Ovary (tissue), 3 donors: ENCODE data around the gene DYNLT2.

Experiments used
- EP300 ChIP-seq: sonication (generic); formaldehyde crosslinking; IDR thresholded peaks from one replicate; pipeline ENCODE4 v1.6.1; 2017; ENCODE audit warnings: antibody characterized with exemption
- POLR2A ChIP-seq: fragments of 450-650 bp; IDR thresholded peaks from one replicate; pipeline ENCODE4 v1.6.1; 2017; ENCODE audit warnings: antibody characterized with exemption, mild to moderate bottlenecking, moderate library complexity
- TF ChIP-seq, protein P1 (sequence below), 3 donors: fragments of 450-650 bp in 2 of 3; fragments of 200-600 bp in 1 of 3; IDR thresholded peaks; one replicate each; pipeline versions ENCODE4 v1.5.1 to v1.8.0; 2016 to 2022; ENCODE audit warnings: antibody characterized with exemption in 3 of 3, mild to moderate bottlenecking in 1 of 3
- donor health status: DM: no; HTN: no; CAD: no.

DNA sequence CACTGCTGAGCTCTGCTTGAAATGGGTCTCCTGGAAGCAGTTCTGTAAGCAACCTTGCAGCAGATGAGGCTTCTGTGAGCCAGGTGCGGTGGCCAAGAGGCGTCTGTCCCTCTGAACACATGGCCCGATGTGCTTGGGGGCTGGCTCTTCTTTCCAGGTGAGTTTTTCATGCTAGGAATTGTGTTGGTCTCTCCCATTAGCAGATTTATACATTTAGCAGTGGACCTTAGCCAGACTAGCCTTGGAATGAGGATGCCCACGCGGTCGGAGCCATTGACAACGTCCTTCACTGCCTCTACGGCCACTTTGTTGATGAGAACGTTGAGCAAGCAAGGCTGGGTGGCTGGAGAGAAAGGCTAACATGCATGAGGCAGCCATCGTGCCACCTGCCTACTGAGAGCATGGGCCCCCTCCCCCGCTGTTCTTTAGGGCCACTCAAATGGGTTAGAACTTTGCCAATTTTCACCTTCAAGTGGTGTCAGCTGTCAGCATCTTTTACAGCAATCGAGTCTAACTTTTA is 33.5 kb upstream of the DYNLT2 start:
- TF ChIP-seq, protein P1, sequence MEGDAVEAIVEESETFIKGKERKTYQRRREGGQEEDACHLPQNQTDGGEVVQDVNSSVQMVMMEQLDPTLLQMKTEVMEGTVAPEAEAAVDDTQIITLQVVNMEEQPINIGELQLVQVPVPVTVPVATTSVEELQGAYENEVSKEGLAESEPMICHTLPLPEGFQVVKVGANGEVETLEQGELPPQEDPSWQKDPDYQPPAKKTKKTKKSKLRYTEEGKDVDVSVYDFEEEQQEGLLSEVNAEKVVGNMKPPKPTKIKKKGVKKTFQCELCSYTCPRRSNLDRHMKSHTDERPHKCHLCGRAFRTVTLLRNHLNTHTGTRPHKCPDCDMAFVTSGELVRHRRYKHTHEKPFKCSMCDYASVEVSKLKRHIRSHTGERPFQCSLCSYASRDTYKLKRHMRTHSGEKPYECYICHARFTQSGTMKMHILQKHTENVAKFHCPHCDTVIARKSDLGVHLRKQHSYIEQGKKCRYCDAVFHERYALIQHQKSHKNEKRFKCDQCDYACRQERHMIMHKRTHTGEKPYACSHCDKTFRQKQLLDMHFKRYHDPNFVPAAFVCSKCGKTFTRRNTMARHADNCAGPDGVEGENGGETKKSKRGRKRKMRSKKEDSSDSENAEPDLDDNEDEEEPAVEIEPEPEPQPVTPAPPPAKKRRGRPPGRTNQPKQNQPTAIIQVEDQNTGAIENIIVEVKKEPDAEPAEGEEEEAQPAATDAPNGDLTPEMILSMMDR (IDR thresholded peaks at IDR 0.05): no peak
- TF ChIP-seq EP300: no peak
- no peak for TF ChIP-seq POLR2A
